ENCODE results near the gene ZP4.

ZP4 gene

GRCh38 chr1:237901299-237901934 lies 10.7 kb upstream of the ZP4 start:
- no peaks in the 10 kb centered on the region for H3K27me3 ChIP-seq (replicated peaks)
- TF ChIP-seq, protein P1, sequence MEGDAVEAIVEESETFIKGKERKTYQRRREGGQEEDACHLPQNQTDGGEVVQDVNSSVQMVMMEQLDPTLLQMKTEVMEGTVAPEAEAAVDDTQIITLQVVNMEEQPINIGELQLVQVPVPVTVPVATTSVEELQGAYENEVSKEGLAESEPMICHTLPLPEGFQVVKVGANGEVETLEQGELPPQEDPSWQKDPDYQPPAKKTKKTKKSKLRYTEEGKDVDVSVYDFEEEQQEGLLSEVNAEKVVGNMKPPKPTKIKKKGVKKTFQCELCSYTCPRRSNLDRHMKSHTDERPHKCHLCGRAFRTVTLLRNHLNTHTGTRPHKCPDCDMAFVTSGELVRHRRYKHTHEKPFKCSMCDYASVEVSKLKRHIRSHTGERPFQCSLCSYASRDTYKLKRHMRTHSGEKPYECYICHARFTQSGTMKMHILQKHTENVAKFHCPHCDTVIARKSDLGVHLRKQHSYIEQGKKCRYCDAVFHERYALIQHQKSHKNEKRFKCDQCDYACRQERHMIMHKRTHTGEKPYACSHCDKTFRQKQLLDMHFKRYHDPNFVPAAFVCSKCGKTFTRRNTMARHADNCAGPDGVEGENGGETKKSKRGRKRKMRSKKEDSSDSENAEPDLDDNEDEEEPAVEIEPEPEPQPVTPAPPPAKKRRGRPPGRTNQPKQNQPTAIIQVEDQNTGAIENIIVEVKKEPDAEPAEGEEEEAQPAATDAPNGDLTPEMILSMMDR (IDR thresholded peaks at IDR 0.05; ENCODE audit: low read depth, low read length, missing control alignments) = peak; percentile 59
- H3K27ac ChIP-seq = no peak overlapping the region
- in situ Hi-C loops (cut with HindIII; ENCODE audit: low pct_ligation_motif_present, low sequenced_read_pairs) = no loop called here
- H3K4me3 ChIP-seq (ENCODE audit: low read depth, low read length) = no peak overlapping the region
- DNase-seq = no peak
- H3K36me3 ChIP-seq (replicated peaks) = no peaks in the 10 kb centered on the region

GRCh38 chr1:237895630-237896029 lies 4.9 kb upstream of the ZP4 start:
- H3K27me3 ChIP-seq (replicated peaks) = no peaks in the 10 kb centered on the region
- TF ChIP-seq, protein P1 (IDR thresholded peaks at IDR 0.05; ENCODE audit: low read depth, low read length, missing control alignments) = no peak
- no peak for DNase-seq
- H3K36me3 ChIP-seq (replicated peaks) = no peaks in the 10 kb centered on the region
- H3K4me3 ChIP-seq (ENCODE audit: low read depth, low read length) = no peak overlapping the region
- H3K27ac ChIP-seq = no peak overlapping the region
- in situ Hi-C loops (cut with HindIII; ENCODE audit: low pct_ligation_motif_present, low sequenced_read_pairs) = no loop called here

GRCh38 chr1:237894131-237894530 lies 3.4 kb upstream of the ZP4 start:
- in situ Hi-C loops (cut with HindIII; ENCODE audit: low pct_ligation_motif_present, low sequenced_read_pairs) = no loop called here
- no peaks in the 10 kb centered on the region for H3K36me3 ChIP-seq (replicated peaks)
- no peaks in the 10 kb centered on the region for H3K27me3 ChIP-seq (replicated peaks)
- TF ChIP-seq, protein P1 (IDR thresholded peaks at IDR 0.05; ENCODE audit: low read depth, low read length, missing control alignments) = no peak
- no peak for DNase-seq
- no peak overlapping the region for H3K27ac ChIP-seq
- H3K4me3 ChIP-seq (ENCODE audit: low read depth, low read length) = no peak overlapping the region

GRCh38 chr1:237891979-237892378 lies 1.3 kb upstream of the ZP4 start:
- no peak overlapping the region for H3K27ac ChIP-seq
- H3K4me3 ChIP-seq (ENCODE audit: low read depth, low read length) = no peak overlapping the region
- DNase-seq = no peak
- no peaks in the 10 kb centered on the region for H3K36me3 ChIP-seq (replicated peaks)
- TF ChIP-seq, protein P1 (IDR thresholded peaks at IDR 0.05; ENCODE audit: low read depth, low read length, missing control alignments) = no peak
- in situ Hi-C loops (cut with HindIII; ENCODE audit: low pct_ligation_motif_present, low sequenced_read_pairs) = no loop called here
- H3K27me3 ChIP-seq (replicated peaks) = no peaks in the 10 kb centered on the region

- DNase-seq = no peak
- Histone ChIP-seq H3K27me3 (replicated peaks) (no peaks in the 10 kb centered on the region), H3K36me3 (replicated peaks) (no peaks in the 10 kb centered on the region), H3K27ac (no peak overlapping the region), H3K4me3 (ENCODE audit: low read depth, low read length) (no peak overlapping the region)
- TF ChIP-seq, protein P1 (IDR thresholded peaks at IDR 0.05; ENCODE audit: low read depth, low read length, missing control alignments) = no peak
- in situ Hi-C loops (cut with HindIII; ENCODE audit: low pct_ligation_motif_present, low sequenced_read_pairs) = no loop called here
Observed at GRCh38 chr1:237891266-237891665, 544 bp upstream of the ZP4 start.

DNA sequence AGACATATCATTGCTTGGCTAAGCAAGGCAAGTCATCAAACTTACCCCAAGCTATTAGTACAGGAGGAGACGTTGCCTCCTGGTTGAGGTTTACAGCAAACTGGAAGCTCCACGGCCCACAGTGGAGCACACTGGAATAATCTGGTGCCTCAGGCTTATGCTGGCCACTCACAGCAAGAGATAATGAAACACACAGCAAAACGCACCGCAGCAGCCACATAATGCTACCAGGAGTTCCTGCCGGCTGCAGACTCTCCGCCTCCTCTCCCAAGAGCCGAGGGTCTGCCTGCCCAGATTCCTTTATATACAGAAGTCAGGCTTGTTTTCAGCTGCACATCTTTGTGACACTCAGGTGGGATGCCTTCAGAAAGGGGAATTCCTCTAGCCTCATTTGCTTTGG lies 306 bp downstream of the ZP4 start:
- in situ Hi-C loops (cut with HindIII; ENCODE audit: low pct_ligation_motif_present, low sequenced_read_pairs) = no loop called here

More for the DNA sequence above, 306 bp downstream of the ZP4 start:
- H3K36me3 ChIP-seq (replicated peaks) = no peaks in the 10 kb centered on the region
- no peak for DNase-seq
- H3K4me3 ChIP-seq (ENCODE audit: low read depth, low read length) = no peak overlapping the region
- no peaks in the 10 kb centered on the region for H3K27me3 ChIP-seq (replicated peaks)
- H3K27ac ChIP-seq = no peak overlapping the region
- TF ChIP-seq, protein P1 (IDR thresholded peaks at IDR 0.05; ENCODE audit: low read depth, low read length, missing control alignments) = no peak
